Neural crest cell (in vitro differentiated cells): Measurements from ENCODE around the gene SPATA17. TPM values are rescaled to one million over a fixed set of nuclear protein-coding genes. Genes with fewer than 3 reads are reported as not detected.

Source experiments
- DNase-seq: peaks from one replicate; pipeline ENCODE4 v3.0.0; 2021; ENCODE audit warnings: low read depth, mixed read lengths, low spot score
- H3K27ac Mint-ChIP-seq: one replicate; pipeline ENCODE4 v1.8.0; 2021; ENCODE audit warnings: mild to moderate bottlenecking, mixed read lengths; ENCODE audit not compliant: unreplicated experiment
- H3K27me3 Mint-ChIP-seq: 2 replicates; pipeline ENCODE4 v1.8.0; 2021; ENCODE audit warnings: low read depth, mild to moderate bottlenecking, mixed read lengths
- H3K36me3 Mint-ChIP-seq: 2 replicates; pipeline ENCODE4 v1.8.0; 2021; ENCODE audit warnings: low read depth, mild to moderate bottlenecking, mixed read lengths
- H3K4me1 Mint-ChIP-seq: 2 replicates; pipeline ENCODE4 v1.8.0; 2021; ENCODE audit warnings: mixed read lengths
- H3K4me3 Mint-ChIP-seq: one replicate; pipeline ENCODE4 v1.8.0; 2021; ENCODE audit warnings: mild to moderate bottlenecking, mixed read lengths
- H3K9me3 Mint-ChIP-seq: 2 replicates; pipeline ENCODE4 v1.8.0; 2021; ENCODE audit warnings: mixed read lengths
- CTCF ChIP-seq: fragments of 200-600 bp; sonication (generic); conservative IDR thresholded peaks from 2 replicates; pipeline ENCODE4 v1.5.0; 2021; ENCODE audit warnings: antibody characterized with exemption, mild to moderate bottlenecking
- total RNA-seq: library from RNA; stranded (reverse); gene quantifications from 2 replicates; pipeline ENCODE4 v1.2.1, GENCODE V29; 2021

The SPATA17 gene
- total RNA-seq, 1 donor from 2014 or later = 1.7 TPM

GRCh38 chr1:217910791-217911320 lies 279.7 kb downstream of the SPATA17 start:
- Mint-ChIP-seq H3K9me3 (no peaks in the 10 kb centered on the region), H3K4me3 (no peak overlapping the region), H3K4me1 (peaks cover 17% of the 10 kb centered on the region), H3K27me3 (no peaks in the 10 kb centered on the region), H3K36me3 (no peaks in the 10 kb centered on the region), H3K27ac (no peak overlapping the region)
- DNase-seq = no peak
- no peak for TF ChIP-seq CTCF

GRCh38 chr1:217911908-217912307 lies 280.8 kb downstream of the SPATA17 start:
- no peak for DNase-seq
- Mint-ChIP-seq H3K27me3 (no peaks in the 10 kb centered on the region), H3K27ac (no peak overlapping the region), H3K4me1 (peaks cover 17% of the 10 kb centered on the region), H3K36me3 (no peaks in the 10 kb centered on the region), H3K4me3 (no peak overlapping the region), H3K9me3 (no peaks in the 10 kb centered on the region)
- TF ChIP-seq CTCF = peak; percentile 29

- no peaks in the 10 kb centered on the region for H3K9me3 Mint-ChIP-seq
- H3K4me1 Mint-ChIP-seq = peaks cover 5% of the 10 kb centered on the region
- H3K36me3 Mint-ChIP-seq = no peaks in the 10 kb centered on the region
- H3K27me3 Mint-ChIP-seq = peaks cover 2% of the 10 kb centered on the region
- H3K4me3 Mint-ChIP-seq = no peak overlapping the region
- no peak for DNase-seq
- no peak for TF ChIP-seq CTCF
- H3K27ac Mint-ChIP-seq = no peak overlapping the region
Observed at GRCh38 chr1:217917281-217917887, 286.2 kb downstream of the SPATA17 start.

- Mint-ChIP-seq H3K27me3 (peaks cover 9% of the 10 kb centered on the region), H3K27ac (no peak overlapping the region), H3K4me3 (no peak overlapping the region), H3K4me1 (peaks cover 5% of the 10 kb centered on the region), H3K36me3 (no peaks in the 10 kb centered on the region), H3K9me3 (no peaks in the 10 kb centered on the region)
- no peak for DNase-seq
- TF ChIP-seq CTCF = no peak
Observed at GRCh38 chr1:217919683-217920388, 288.7 kb downstream of the SPATA17 start.

Other genes starting within 250 kb of the SPATA17 start
- gene GPATCH2, start 254 bp upstream of the SPATA17 start, total RNA-seq = 16.6 and 18.3 TPM in 2 replicates